ENCODE measurements around the gene TMEM115. TPM values are rescaled to one million over a fixed set of nuclear protein-coding genes. Genes with fewer than 3 reads are reported as not detected.
A peak's percentile ranks its signal among the peaks of the same experiment; 100 is the strongest.

Gene TMEM115
- total and polyA plus RNA-seq, 2 donors, result 17.3 to 21.9 TPM

GRCh38 chr3:50371133-50371685 is 11.9 kb upstream of the TMEM115 start:
- Histone ChIP-seq H3K27me3 (ENCODE audit: control insufficient read depth in 2 of 2, insufficient read depth in 1 of 2, low read length in 1 of 2) (peaks cover 0 to 4% of the 10 kb centered on the region in 2 donors), H3K4me1 (ENCODE audit: control insufficient read depth in 2 of 2, insufficient read depth in 2 of 2, low read length in 2 of 2) (peaks cover 3 to 21% of the 10 kb centered on the region in 2 donors), H3K27ac (ENCODE audit: low read depth in 1 of 2, low read length in 1 of 2) (no peak overlapping the region), H3K36me3 (ENCODE audit: control insufficient read depth in 2 of 2, insufficient read depth in 2 of 2, low read length in 1 of 2) (no peaks in the 10 kb centered on the region), H3K9me3 (ENCODE audit: control insufficient read depth in 2 of 2, insufficient read depth in 1 of 2, low read length in 1 of 2) (no peaks in the 10 kb centered on the region), H3K4me3 (ENCODE audit: low read length in 2 of 2) (no peak overlapping the region)
- 96% methylated on average over 3 of the region's 3 CpGs for WGBS
- DNase-seq (ENCODE audit: low read depth in 6 of 9, low spot score in 9 of 9), result no peak

- Histone ChIP-seq H3K27me3 (ENCODE audit: control insufficient read depth in 2 of 2, insufficient read depth in 1 of 2, low read length in 1 of 2) (peaks cover 0 to 4% of the 10 kb centered on the region in 2 donors), H3K9me3 (ENCODE audit: control insufficient read depth in 2 of 2, insufficient read depth in 1 of 2, low read length in 1 of 2) (no peaks in the 10 kb centered on the region), H3K27ac (ENCODE audit: low read depth in 1 of 2, low read length in 1 of 2) (no peak overlapping the region), H3K36me3 (ENCODE audit: control insufficient read depth in 2 of 2, insufficient read depth in 2 of 2, low read length in 1 of 2) (no peaks in the 10 kb centered on the region), H3K4me3 (ENCODE audit: low read length in 2 of 2) (no peak overlapping the region), H3K4me1 (ENCODE audit: control insufficient read depth in 2 of 2, insufficient read depth in 2 of 2, low read length in 2 of 2) (peaks cover 7 to 26% of the 10 kb centered on the region in 2 donors)
- WGBS, result 85% methylated on average over 14 of the region's 14 CpGs
- no peak for DNase-seq (ENCODE audit: low read depth in 6 of 9, low spot score in 9 of 9)
Measured at GRCh38 chr3:50370594-50370993, 11.3 kb upstream of the TMEM115 start.

GRCh38 chr3:50369012-50369670 is 9.8 kb upstream of the TMEM115 start:
- peaks cover 0 to 4% of the 10 kb centered on the region in 2 donors for H3K27me3 ChIP-seq (ENCODE audit: control insufficient read depth in 2 of 2, insufficient read depth in 1 of 2, low read length in 1 of 2)
- no peak for DNase-seq (ENCODE audit: low read depth in 6 of 9, low spot score in 9 of 9)
- WGBS, result 93% methylated on average over 9 of the region's 9 CpGs
- no peaks in the 10 kb centered on the region for H3K36me3 ChIP-seq (ENCODE audit: control insufficient read depth in 2 of 2, insufficient read depth in 2 of 2, low read length in 1 of 2)
- H3K4me1 ChIP-seq (ENCODE audit: control insufficient read depth in 2 of 2, insufficient read depth in 2 of 2, low read length in 2 of 2), result peaks cover 13 to 35% of the 10 kb centered on the region in 2 donors
- H3K27ac ChIP-seq (ENCODE audit: low read depth in 1 of 2, low read length in 1 of 2), result no peak overlapping the region
- no peak overlapping the region for H3K4me3 ChIP-seq (ENCODE audit: low read length in 2 of 2)
- H3K9me3 ChIP-seq (ENCODE audit: control insufficient read depth in 2 of 2, insufficient read depth in 1 of 2, low read length in 1 of 2), result no peaks in the 10 kb centered on the region

GRCh38 chr3:50365842-50366220 is 6.5 kb upstream of the TMEM115 start:
- Histone ChIP-seq H3K27me3 (ENCODE audit: control insufficient read depth in 2 of 2, insufficient read depth in 1 of 2, low read length in 1 of 2) (peaks cover 0 to 4% of the 10 kb centered on the region in 2 donors), H3K36me3 (ENCODE audit: control insufficient read depth in 2 of 2, insufficient read depth in 2 of 2, low read length in 1 of 2) (no peaks in the 10 kb centered on the region), H3K27ac (ENCODE audit: low read depth in 1 of 2, low read length in 1 of 2) (peak overlapping the region in 1 of 2 donors; percentile 95), H3K4me3 (ENCODE audit: low read length in 2 of 2) (peak overlapping the region; percentile 51 to 62), H3K4me1 (ENCODE audit: control insufficient read depth in 2 of 2, insufficient read depth in 2 of 2, low read length in 2 of 2) (peaks cover 11 to 18% of the 10 kb centered on the region in 2 donors), H3K9me3 (ENCODE audit: control insufficient read depth in 2 of 2, insufficient read depth in 1 of 2, low read length in 1 of 2) (no peaks in the 10 kb centered on the region)
- DNase-seq (ENCODE audit: low read depth in 6 of 9, low spot score in 9 of 9), result no peak
- WGBS, result 78% methylated on average over 5 of the region's 5 CpGs

- DNase-seq (ENCODE audit: low read depth in 6 of 9, low spot score in 9 of 9), result peak; percentile 80 to 96 (median 89)
- H3K9me3 ChIP-seq (ENCODE audit: control insufficient read depth in 2 of 2, insufficient read depth in 1 of 2, low read length in 1 of 2), result no peaks in the 10 kb centered on the region
- H3K4me3 ChIP-seq (ENCODE audit: low read length in 2 of 2), result peak overlapping the region; percentile 51 to 62
- peaks cover 0 to 4% of the 10 kb centered on the region in 2 donors for H3K27me3 ChIP-seq (ENCODE audit: control insufficient read depth in 2 of 2, insufficient read depth in 1 of 2, low read length in 1 of 2)
- H3K36me3 ChIP-seq (ENCODE audit: control insufficient read depth in 2 of 2, insufficient read depth in 2 of 2, low read length in 1 of 2), result no peaks in the 10 kb centered on the region
- H3K4me1 ChIP-seq (ENCODE audit: control insufficient read depth in 2 of 2, insufficient read depth in 2 of 2, low read length in 2 of 2), result peaks cover 11 to 18% of the 10 kb centered on the region in 2 donors
- 4% methylated on average over 53 of the region's 53 CpGs for WGBS
- peak overlapping the region; percentile 92 to 95 for H3K27ac ChIP-seq (ENCODE audit: low read depth in 1 of 2, low read length in 1 of 2)
Measured at GRCh38 chr3:50365080-50365841, 5.9 kb upstream of the TMEM115 start.

GRCh38 chr3:50364573-50365079 is 5.3 kb upstream of the TMEM115 start:
- no peaks in the 10 kb centered on the region for H3K36me3 ChIP-seq (ENCODE audit: control insufficient read depth in 2 of 2, insufficient read depth in 2 of 2, low read length in 1 of 2)
- H3K9me3 ChIP-seq (ENCODE audit: control insufficient read depth in 2 of 2, insufficient read depth in 1 of 2, low read length in 1 of 2), result no peaks in the 10 kb centered on the region
- peaks cover 0 to 4% of the 10 kb centered on the region in 2 donors for H3K27me3 ChIP-seq (ENCODE audit: control insufficient read depth in 2 of 2, insufficient read depth in 1 of 2, low read length in 1 of 2)
- 22% methylated on average over 48 of the region's 48 CpGs for WGBS
- no peak for DNase-seq (ENCODE audit: low read depth in 6 of 9, low spot score in 9 of 9)
- no peak overlapping the region for H3K27ac ChIP-seq (ENCODE audit: low read depth in 1 of 2, low read length in 1 of 2)
- peak overlapping the region; percentile 51 to 62 for H3K4me3 ChIP-seq (ENCODE audit: low read length in 2 of 2)
- H3K4me1 ChIP-seq (ENCODE audit: control insufficient read depth in 2 of 2, insufficient read depth in 2 of 2, low read length in 2 of 2), result peaks cover 11 to 24% of the 10 kb centered on the region in 2 donors

- Histone ChIP-seq H3K27me3 (ENCODE audit: control insufficient read depth in 2 of 2, insufficient read depth in 1 of 2, low read length in 1 of 2) (peaks cover 0 to 4% of the 10 kb centered on the region in 2 donors), H3K36me3 (ENCODE audit: control insufficient read depth in 2 of 2, insufficient read depth in 2 of 2, low read length in 1 of 2) (peaks cover 29 to 31% of the 10 kb centered on the region in 2 donors), H3K9me3 (ENCODE audit: control insufficient read depth in 2 of 2, insufficient read depth in 1 of 2, low read length in 1 of 2) (no peaks in the 10 kb centered on the region), H3K4me1 (ENCODE audit: control insufficient read depth in 2 of 2, insufficient read depth in 2 of 2, low read length in 2 of 2) (peaks cover 27 to 44% of the 10 kb centered on the region in 2 donors), H3K27ac (ENCODE audit: low read depth in 1 of 2, low read length in 1 of 2) (no peak overlapping the region), H3K4me3 (ENCODE audit: low read length in 2 of 2) (peak overlapping the region in 1 of 2 donors; percentile 83)
- no peak for DNase-seq (ENCODE audit: low read depth in 6 of 9, low spot score in 9 of 9)
- WGBS, result 37% methylated on average over 8 of the region's 8 CpGs
Measured at GRCh38 chr3:50359760-50360110, 414 bp upstream of the TMEM115 start.

- H3K9me3 ChIP-seq (ENCODE audit: control insufficient read depth in 2 of 2, insufficient read depth in 1 of 2, low read length in 1 of 2), result no peaks in the 10 kb centered on the region
- no peak for DNase-seq (ENCODE audit: low read depth in 6 of 9, low spot score in 9 of 9)
- peaks cover 42 to 44% of the 10 kb centered on the region in 2 donors for H3K36me3 ChIP-seq (ENCODE audit: control insufficient read depth in 2 of 2, insufficient read depth in 2 of 2, low read length in 1 of 2)
- peak overlapping the region; percentile 74 to 83 for H3K4me3 ChIP-seq (ENCODE audit: low read length in 2 of 2)
- peaks cover 23 to 39% of the 10 kb centered on the region in 2 donors for H3K4me1 ChIP-seq (ENCODE audit: control insufficient read depth in 2 of 2, insufficient read depth in 2 of 2, low read length in 2 of 2)
- no peaks in the 10 kb centered on the region for H3K27me3 ChIP-seq (ENCODE audit: control insufficient read depth in 2 of 2, insufficient read depth in 1 of 2, low read length in 1 of 2)
- peak overlapping the region in 1 of 2 donors; percentile 2 for H3K27ac ChIP-seq (ENCODE audit: low read depth in 1 of 2, low read length in 1 of 2)
- WGBS, result 78% methylated on average over 24 of the region's 24 CpGs
Measured at GRCh38 chr3:50358355-50358910, 888 bp downstream of the TMEM115 start.

All from thymus (tissue), 11 donors.